Smooth muscle cell of the umbilical artery (primary cell): ENCODE data around the gene ZNF160. TPM values are rescaled to one million over a fixed set of nuclear protein-coding genes. Genes with fewer than 3 reads are reported as not detected.

ENCODE experiments used
- total RNA-seq: library from RNA; depleted of rRNA; stranded (reverse); fragments of >200 nt; gene quantifications from 2 replicates; pipeline ENCODE4 v1.2.3, GENCODE V29; 2014

The ZNF160 gene
- total RNA-seq, result 34.1 and 45.0 TPM in 2 replicates

GRCh38 chr19:53103234-53104203 is at the start of gene ZNF160:
TSS of gene ZNF160 (minus strand) at chr19:53103422. CDS start at chr19:53086276, 17,146 bp downstream.

GRCh38 chr19:53132141-53132991 is 29.1 kb upstream of the ZNF160 start, which contains the start of gene ZNF415:
TSS of gene ZNF415 (minus strand) at chr19:53132910. CDS start at chr19:53122676, 10,234 bp downstream.

Other genes starting within 250 kb of the ZNF160 start
- gene ZNF468, start 245.8 kb downstream of the ZNF160 start, total RNA-seq, result 25.6 and 27.6 TPM in 2 replicates
- 16.0 and 24.2 TPM in 2 replicates for gene ZNF320, start 205.8 kb downstream of the ZNF160 start, total RNA-seq
- gene ZNF888, start 180.0 kb downstream of the ZNF160 start, total RNA-seq, result 4.2 and 6.6 TPM in 2 replicates
- gene ZNF816, start 140.5 kb downstream of the ZNF160 start, total RNA-seq, result 12.6 and 18.1 TPM in 2 replicates
- gene ERVV-1, start 89.5 kb downstream of the ZNF160 start, total RNA-seq, result 0.14 TPM in 1 of 2 replicates, not detected in the other
- 0.05 TPM in 1 of 2 replicates, not detected in the other for gene ERVV-2, start 58.7 kb downstream of the ZNF160 start, total RNA-seq
- gene ZNF415, start 29.5 kb upstream of the ZNF160 start, total RNA-seq, result 8.3 and 9.9 TPM in 2 replicates
- 6.8 and 9.3 TPM in 2 replicates for gene ZNF347, start 55.6 kb upstream of the ZNF160 start, total RNA-seq
- 3.3 and 5.4 TPM in 2 replicates for gene ZNF665, start 89.9 kb upstream of the ZNF160 start, total RNA-seq
- 14.0 and 18.7 TPM in 2 replicates for gene ZNF677, start 151.5 kb upstream of the ZNF160 start, total RNA-seq
- gene VN1R2, start 154.9 kb upstream of the ZNF160 start, total RNA-seq, result not detected in 2 replicates
- not detected in 2 replicates for gene VN1R4, start 164.3 kb upstream of the ZNF160 start, total RNA-seq
- 8.3 and 9.8 TPM in 2 replicates for gene ZNF845, start 230.3 kb upstream of the ZNF160 start, total RNA-seq